Fibroblast of skin of abdomen (primary cell): ENCODE data around the gene GABRG3.
"Not testable (repeated sequence)": the region's sequence is repeated elsewhere in the genome, so short reads cannot be mapped to it uniquely, and the experiment has no call there.

ENCODE experiments used
- DNase-seq: peaks from one replicate; pipeline ENCODE4 v3.0.0-alpha.2; 2013

GABRG3 gene

GRCh38 chr15:27353856-27354255 is 382.9 kb downstream of the GABRG3 start:
- peak; percentile 70 for DNase-seq

- peak; percentile 33 for DNase-seq
Measured at GRCh38 chr15:27358751-27359434, 387.9 kb downstream of the GABRG3 start.

DNA sequence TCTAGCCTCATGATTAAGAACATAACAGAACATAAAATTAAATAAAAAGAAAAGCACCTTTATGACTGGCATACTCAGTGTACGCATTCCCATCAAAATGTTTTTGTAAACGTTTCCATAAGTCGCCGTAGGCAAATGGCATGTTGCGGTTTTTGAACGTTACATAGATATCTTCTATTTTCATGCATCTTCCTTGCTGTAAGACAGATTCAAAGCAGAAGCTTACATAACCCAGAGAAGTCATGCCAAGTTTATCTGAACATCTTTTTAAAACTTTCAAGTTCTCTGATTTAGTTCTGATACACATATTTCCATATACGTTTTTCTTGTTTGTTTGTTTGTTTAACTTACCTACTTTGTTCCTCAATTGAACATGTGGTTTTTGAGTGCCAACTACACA is 388.6 kb downstream of the GABRG3 start:
- no peak for DNase-seq

GRCh38 chr15:27360316-27360715 is 389.3 kb downstream of the GABRG3 start:
- no peak for DNase-seq

GRCh38 chr15:27361438-27361837 is 390.5 kb downstream of the GABRG3 start:
- no peak for DNase-seq

GRCh38 chr15:27365456-27365855 is 394.5 kb downstream of the GABRG3 start:
- no peak for DNase-seq

DNA sequence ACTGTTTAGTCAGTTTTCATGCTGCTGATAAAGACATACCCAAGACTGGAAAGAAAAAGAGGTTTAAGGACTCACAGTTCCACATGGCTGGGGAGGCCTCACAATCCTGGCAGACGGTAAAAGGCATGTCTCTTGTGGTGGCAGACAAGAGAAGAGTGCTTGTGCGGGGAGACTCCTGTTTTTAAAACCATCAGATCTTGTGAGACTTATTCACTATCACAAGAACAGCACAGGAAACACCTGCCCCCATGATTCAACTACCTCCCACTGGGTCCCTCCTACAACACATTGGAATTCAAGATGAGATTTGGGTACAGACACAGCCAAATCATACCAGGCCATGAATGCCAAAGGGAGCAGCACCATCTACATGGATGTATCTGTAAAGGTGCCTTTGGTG is 406.4 kb downstream of the GABRG3 start:
- DNase-seq: not testable (repeated sequence)

- DNase-seq: no peak
Measured at GRCh38 chr15:27382361-27383025, 411.5 kb downstream of the GABRG3 start.

GRCh38 chr15:27383726-27384125 is 412.7 kb downstream of the GABRG3 start:
- no peak for DNase-seq

- no peak for DNase-seq
Measured at GRCh38 chr15:27392163-27392562, 421.2 kb downstream of the GABRG3 start.

DNA sequence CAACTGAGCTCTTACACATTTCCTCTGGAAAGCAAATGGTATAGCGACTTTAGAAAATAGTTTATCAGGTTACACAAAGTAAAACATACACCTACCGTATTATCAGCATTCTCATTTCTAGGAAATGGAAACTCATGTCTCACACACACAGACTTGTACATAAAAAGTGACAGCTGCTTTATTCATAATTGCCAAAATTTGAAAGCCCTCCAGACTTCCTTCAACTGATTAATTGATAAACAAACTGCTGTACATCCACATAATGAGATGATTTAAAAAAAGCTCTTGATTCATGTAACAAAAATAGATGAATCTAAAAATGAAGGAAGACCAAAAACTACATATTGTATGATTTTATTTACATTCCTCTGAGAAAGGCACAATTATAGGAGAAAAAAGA is 425.5 kb downstream of the GABRG3 start:
- DNase-seq: no peak

GRCh38 chr15:27396996-27397395 is 426.0 kb downstream of the GABRG3 start:
- DNase-seq: no peak

DNA sequence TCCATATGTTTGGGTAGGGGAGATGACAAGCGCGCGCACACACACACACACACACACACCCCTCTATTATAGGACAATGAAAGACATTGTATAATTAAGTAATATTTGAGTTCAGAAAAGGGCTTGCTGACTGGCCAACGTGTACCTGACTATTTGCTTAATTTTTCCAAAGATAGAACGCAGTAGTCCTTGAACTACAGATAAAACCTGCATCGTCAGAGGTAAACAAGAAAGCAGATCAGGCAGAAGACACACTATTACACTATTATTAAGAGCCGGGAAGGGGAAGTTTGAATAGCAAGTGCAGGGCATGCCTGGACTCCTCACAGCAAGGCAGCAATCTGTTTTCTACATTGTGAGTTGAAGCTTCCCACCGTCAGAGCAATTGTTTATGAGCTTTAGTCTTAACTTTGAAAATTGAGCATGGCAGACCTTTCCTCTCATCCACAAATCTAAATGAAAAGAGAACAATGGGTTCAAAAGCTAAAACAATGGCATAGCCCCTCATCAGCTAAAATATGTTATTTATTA is 427.7 kb downstream of the GABRG3 start:
- DNase-seq: no peak

- DNase-seq: no peak
Measured at GRCh38 chr15:27399241-27399640, 428.3 kb downstream of the GABRG3 start.

DNA sequence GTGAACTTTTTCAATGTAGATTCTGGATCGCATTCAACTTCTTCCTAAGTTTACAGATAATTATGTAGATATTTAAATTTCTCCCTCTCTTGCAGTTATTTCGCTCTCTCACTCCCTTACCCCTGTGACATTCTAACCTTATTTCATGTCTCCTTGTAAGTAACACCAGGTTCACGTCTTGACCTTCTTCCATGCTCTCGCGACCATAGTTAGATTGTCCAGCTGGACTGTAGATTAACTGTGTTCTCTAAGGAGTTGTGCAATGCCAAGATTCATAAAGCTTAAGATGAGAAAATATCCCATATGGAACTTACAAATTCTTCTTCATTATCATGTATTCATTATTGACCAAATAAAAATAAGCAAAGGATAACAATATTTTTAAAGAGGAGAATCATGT is 430.5 kb downstream of the GABRG3 start:
- DNase-seq: no peak

- no peak for DNase-seq
Measured at GRCh38 chr15:27408428-27408827, 437.4 kb downstream of the GABRG3 start.

- peak; percentile 48 for DNase-seq
Measured at GRCh38 chr15:27410996-27411605, 440.1 kb downstream of the GABRG3 start.

DNA sequence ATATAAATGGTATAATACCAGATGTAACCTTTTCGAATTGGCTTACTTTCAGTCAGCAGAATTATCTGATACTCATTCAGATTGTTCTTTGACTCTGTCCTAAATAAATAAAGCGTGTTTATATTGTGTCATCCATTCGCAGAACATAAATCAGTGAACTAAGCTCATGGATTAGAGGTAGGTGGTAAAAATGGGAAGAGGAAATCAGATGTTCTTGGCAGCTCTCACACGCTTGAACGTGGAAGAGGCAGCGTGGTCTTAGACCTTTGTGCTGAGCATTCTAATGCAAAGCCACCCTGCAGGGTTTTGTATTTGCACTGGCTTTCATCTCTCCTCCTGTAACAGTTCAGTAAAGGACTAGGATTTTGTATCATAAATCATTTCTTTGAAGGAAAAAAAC is 441.4 kb downstream of the GABRG3 start:
- DNase-seq: no peak

GRCh38 chr15:27414168-27414870 is 443.3 kb downstream of the GABRG3 start:
- peak; percentile 71 for DNase-seq

GRCh38 chr15:27418726-27419125 is 447.7 kb downstream of the GABRG3 start:
- no peak for DNase-seq

- DNase-seq: no peak
Measured at GRCh38 chr15:27422997-27423396, 452.0 kb downstream of the GABRG3 start.

DNA sequence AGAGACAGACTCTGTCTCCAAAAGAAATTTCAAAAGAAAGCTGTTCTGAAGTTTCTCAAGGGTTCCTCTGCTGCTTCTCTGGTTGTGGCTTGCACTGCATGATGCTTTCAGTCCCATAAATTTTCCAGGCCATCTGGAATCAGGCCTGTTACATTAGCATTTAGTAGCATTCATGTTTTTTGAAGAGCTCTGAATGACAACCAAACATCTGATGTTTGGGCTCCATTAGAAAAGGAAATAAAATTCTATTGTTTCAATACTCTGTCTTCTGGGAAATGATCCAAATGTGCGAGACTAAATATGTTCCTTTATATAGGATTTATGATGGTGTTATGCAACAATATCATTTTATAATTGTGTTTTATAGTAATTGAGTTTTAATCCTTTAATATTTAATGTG is 455.8 kb downstream of the GABRG3 start:
- DNase-seq: peak; percentile 20

DNA sequence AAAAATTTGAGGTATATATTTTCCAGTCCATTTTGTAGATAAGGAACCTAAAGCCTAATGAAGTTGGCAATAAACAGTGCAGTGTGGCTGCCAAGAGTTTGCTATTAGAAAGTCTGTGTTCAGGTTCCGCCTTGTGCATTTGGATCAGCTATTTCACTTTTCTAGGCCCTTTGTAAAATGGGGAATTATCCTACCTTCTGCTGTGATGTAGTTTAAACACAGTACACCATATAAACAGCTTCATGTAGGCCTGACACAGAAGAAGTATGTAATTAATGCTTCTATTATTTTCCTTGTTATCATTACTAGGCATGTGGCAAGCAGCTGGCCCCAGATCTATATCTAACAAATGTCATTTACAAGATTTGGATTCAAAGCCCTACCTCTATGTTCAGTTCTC is 456.3 kb downstream of the GABRG3 start:
- DNase-seq: no peak
